ENCODE measurements around the gene USP7. TPM values are rescaled to one million over a fixed set of nuclear protein-coding genes. Genes with fewer than 3 reads are reported as not detected.
"Not testable (repeated sequence)": the region's sequence is repeated elsewhere in the genome, so short reads cannot be mapped to it uniquely, and the experiment has no call there.

The USP7 gene
- polyA plus RNA-seq, 4 donors = 103 to 143 (median 122) TPM

DNA sequence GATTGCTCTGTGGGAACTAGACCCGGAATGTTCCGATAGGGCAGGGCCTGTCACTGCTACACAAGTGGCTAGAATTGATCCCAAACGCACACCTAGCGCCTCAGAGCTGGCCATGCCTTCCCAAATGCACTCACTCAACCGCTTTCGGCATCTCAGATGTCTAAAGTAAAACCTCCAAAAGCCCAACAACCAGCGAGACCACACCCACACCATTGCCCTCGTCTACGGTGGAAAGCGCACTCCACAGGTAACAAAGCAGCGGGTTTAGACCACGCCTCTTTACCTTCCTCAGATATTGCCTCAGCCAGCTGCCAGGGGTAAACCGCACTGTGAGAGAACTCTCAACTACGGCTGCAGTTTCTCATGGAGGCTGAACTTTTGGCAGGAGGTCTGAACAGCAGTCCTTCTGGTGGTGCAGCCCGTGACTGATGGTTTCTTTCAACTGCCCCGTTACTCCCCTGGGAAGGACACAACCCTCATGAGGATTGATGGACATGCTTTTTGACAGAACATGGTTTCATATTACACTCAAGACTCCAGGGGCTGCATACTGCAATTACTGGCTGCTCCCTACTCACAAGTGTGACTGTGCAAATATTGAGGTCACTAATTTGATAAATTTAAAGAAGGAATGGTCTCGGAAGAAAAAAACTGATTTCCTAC lies 34.5 kb downstream of the USP7 start:
- no peak for DNase-seq (ENCODE audit: low read depth in 4 of 4, low spot score in 2 of 4)

- DNase-seq (ENCODE audit: low read depth in 4 of 4, low spot score in 2 of 4) = no peak
Observed at GRCh38 chr16:8928467-8928957, 35.2 kb downstream of the USP7 start.

DNA sequence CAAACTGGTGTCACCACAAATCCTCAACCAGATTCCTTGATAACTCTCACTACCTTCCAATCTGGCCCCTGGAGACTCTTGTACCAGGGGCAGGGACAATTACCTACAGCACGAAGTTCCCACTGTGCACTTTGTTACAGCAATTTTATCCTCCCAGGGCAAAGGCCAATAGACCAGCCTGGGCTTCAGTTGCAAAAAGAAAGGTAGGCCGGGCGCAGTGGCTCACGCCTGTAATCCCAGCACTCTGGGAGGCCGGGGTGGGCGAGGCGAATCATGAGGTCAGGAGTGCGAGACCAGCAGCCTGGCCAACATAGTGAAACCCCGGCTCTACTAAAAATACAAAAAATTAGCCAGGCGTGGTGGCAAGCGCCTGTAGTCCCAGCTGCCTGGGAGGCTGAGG lies 36.9 kb downstream of the USP7 start:
- no peak for DNase-seq (ENCODE audit: low read depth in 4 of 4, low spot score in 2 of 4)

DNA sequence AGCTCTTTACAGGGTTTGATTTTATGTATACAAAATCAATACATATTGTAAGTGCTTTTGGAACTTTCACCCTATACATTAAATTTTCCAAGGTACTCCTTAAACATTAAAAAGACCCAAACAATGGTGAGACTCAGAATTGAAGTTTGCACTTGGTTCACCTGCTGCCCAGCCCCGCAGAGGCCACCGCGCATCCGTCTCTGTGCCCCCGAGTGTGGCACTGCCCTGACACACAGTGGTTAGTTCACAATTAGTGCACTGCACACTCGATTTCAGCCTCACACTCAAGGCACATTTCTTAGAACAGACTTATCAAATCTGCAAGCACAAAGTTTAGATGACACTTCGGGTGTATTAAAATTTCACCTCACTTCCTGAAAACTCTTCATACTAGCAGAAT lies 38.3 kb downstream of the USP7 start:
- no peak for DNase-seq (ENCODE audit: low read depth in 4 of 4, low spot score in 2 of 4)

DNA sequence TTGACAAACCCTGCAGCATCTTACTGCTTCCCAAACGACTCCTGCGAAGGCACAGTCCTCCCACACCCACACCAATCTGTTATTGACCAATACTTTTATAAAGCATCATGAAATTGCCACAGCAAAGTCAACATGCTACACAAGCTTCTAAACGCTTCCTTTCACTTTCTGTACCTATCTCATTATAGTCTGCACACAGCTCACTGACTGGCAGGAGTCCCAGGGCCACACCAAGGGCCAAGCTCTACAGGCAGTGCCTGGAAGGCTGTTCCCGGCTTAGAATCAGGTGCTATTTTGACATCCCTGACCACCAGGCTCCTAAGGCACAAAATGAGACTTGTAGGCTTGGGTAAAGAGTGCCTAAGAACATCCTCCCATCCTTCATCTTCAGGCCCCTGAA lies 39.5 kb downstream of the USP7 start:
- no peak for DNase-seq (ENCODE audit: low read depth in 4 of 4, low spot score in 2 of 4)

GRCh38 chr16:8923199-8923598 lies 40.5 kb downstream of the USP7 start:
- DNase-seq (ENCODE audit: low read depth in 4 of 4, low spot score in 2 of 4) = no peak

DNA sequence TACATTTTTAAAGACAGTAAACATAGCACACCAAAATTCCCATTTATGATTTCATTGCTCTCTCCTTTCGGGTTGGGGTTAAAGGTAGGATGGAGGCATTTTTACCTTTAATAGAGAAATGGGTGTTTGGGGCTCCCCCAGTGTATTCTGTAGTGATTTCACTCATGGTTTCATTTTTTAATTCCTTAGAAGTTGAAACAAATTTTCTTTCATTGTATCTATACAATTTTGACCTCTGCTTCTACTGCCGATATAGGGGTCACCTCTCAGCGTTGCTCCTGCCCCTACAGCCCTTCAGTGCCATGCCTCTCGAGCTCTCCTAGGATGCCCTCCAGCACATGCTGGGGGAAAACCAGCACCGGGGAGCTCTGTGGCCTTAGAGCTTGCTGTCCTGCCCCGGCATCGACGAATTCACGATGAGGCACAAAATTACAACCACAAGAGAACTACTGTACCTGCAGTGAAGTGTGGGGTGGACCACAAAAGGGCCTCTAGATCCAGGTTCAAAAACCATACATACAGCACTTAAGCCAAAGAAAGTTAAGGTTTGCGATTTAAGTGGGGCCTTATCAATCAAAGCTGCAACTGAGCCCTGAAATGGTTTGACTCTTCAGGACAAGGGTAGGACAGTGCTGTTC lies 42.2 kb downstream of the USP7 start:
- DNase-seq (ENCODE audit: low read depth in 4 of 4, low spot score in 2 of 4) = no peak

GRCh38 chr16:8920645-8921346 lies 42.9 kb downstream of the USP7 start:
- no peak for DNase-seq (ENCODE audit: low read depth in 4 of 4, low spot score in 2 of 4)

DNA sequence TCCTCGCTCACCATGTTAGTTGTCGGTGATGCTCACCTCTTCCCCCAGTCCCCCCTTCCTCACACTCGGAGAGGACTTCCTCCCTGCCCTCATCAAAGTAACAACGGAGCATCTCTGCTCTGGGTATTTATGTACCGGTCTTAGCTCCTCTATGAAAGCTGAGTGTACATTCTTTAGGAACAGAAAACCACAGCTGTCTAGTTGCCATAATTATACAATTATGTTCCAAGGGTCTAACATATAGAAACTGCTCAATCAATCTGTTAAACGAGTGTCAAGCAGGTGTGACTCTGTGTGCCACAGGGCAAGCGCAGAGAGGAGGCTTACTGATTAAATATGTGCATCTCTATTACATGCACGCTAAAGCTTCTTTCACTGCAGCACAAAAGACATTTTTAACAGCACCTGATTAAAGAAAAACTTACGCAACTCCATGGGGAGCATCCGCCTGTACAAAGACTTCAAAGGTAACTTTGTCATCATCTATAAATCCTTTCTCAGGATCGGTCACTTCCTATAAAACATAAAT lies 43.7 kb downstream of the USP7 start:
- DNase-seq (ENCODE audit: low read depth in 4 of 4, low spot score in 2 of 4) = no peak

DNA sequence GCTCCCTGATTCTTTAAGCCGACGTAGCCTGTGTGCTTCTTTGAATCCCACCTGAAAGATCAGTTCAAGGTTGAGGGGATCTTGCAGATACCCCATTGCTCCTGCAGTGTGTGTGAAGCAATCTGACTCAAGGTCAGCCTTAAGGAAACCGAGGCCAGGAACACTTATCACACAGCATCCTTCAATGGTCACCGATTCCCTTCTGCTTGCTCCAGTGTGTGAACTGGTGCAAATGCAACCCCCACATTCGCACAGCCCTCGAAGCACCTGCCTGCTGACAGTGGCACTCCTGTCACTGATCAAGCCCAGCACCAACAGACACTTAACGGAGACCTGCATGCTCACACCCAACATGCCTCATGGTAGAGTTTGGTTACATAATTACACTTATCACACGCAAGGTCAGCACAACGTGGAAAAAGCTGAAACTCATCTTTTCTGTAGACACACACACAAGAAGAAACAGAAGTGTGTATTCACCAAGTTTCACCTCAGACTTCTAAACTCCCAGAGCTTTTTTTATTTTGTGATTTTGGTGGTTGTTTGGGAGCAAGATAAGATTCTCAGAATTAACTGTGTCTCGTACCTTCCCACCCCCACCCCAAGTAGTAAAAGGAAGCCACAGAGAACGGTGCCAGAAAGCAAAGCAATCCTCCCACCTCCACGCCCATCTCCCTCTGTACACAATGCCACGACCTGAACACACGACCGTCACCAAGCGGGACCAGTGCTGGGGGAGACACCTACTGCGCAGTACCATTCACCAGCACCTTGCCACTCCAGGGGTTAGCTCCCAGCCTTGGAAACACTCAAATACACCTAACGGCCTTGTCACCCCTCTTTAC lies 44.4 kb downstream of the USP7 start:
- DNase-seq (ENCODE audit: low read depth in 4 of 4, low spot score in 2 of 4) = no peak

- DNase-seq (ENCODE audit: low read depth in 4 of 4, low spot score in 2 of 4) = not testable (repeated sequence)
Observed at GRCh38 chr16:8917336-8917735, 46.4 kb downstream of the USP7 start.

DNA sequence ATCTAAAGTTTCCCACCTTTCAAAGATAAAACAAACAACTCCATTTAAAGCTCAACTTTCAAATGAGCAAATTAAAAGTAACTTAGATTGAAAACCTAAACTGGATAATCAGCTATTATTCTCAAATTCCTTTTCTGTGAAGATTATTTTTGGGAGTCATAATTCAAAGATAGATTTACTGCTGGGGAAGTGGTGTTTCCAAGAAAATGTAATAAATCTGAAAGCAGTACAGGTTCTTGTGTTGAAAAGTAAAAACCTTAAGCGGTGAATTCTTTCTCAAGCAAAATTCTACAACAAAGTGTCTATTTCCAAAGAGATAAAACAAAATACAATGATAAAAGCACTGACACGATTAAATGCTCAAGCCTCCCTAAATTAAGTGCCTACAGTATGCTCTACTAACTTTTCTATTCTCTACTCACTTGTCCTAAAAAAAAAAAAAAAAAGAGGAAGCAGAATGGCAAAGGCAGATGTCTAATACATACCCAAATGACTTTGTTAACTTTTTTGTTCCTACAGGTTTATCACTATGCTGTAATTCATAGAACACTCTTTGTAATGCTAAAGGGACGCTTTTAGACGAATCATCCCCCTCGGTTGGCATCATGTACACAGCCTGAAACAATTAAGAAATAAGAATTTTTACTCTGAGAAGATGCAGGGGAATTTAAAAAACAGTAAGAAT lies 47.0 kb downstream of the USP7 start:
- no peak for DNase-seq (ENCODE audit: low read depth in 4 of 4, low spot score in 2 of 4)

- DNase-seq (ENCODE audit: low read depth in 4 of 4, low spot score in 2 of 4) = no peak
Observed at GRCh38 chr16:8915722-8916301, 47.9 kb downstream of the USP7 start.

- no peak for DNase-seq (ENCODE audit: low read depth in 4 of 4, low spot score in 2 of 4)
Observed at GRCh38 chr16:8914098-8914497, 49.6 kb downstream of the USP7 start.

- no peak for DNase-seq (ENCODE audit: low read depth in 4 of 4, low spot score in 2 of 4)
Observed at GRCh38 chr16:8912793-8913192, 50.9 kb downstream of the USP7 start.

- DNase-seq (ENCODE audit: low read depth in 4 of 4, low spot score in 2 of 4) = no peak
Observed at GRCh38 chr16:8910811-8911210, 52.9 kb downstream of the USP7 start.

DNA sequence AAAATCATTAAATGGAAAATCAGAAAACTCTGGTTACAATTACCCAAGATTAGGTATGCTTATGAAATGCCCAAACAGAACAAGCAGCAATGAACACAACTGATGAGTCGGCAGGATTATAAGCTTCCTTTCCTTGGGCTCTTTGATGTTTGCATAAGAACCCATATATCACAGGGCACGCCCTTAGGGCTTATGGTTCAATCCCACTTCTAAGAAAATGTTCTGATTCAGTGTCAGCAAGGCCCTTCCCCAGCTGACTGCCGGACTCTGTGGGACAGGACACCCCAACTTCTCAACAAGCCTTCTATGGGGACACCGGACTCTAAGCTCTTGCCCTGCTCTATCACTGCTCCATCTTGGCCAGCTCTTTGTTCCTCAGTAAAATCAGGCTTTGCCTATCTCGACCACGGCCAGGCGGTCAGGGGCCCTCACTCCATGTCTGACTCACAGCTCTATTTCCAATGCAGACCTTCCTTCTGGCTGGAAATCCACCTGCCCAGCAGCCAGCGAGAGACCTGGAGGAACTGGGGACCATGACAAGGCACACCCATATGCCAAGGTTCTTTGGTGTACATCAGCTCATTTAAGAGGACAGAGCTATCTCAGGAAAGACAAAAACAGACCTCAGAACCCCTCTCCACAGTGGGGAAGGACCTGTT lies 54.8 kb downstream of the USP7 start:
- no peak for DNase-seq (ENCODE audit: low read depth in 4 of 4, low spot score in 2 of 4)

DNA sequence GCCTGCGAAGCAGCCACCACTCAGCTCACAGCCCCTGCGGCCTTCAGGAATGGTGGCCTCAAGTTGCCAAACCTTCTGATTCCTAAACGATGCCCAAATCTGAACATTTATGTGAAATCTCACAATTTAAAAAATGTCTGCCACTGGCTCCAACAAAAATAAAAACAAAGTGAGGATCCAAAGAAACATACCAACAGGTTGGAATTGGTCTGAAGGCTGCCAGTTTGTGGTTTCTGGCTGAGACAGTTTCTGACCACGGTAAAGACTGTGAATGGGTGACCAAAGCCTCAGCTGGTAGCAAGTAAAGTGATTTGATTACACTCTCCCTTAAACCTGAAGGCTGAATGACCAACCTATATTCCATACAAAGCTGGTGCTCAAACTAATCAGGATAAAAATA lies 56.6 kb downstream of the USP7 start:
- DNase-seq (ENCODE audit: low read depth in 4 of 4, low spot score in 2 of 4) = no peak

Measured in left renal cortex interstitium (tissue), 4 donors.